A673 (cell line): ENCODE data around the gene IFRD2. TPM values are rescaled to one million over a fixed set of nuclear protein-coding genes. Genes with fewer than 3 reads are reported as not detected.

ENCODE experiments used
- BruUV-seq: library from RNA; stranded (reverse); fragments of 400-500 nt; replicated peaks from 2 replicates; lab custom pipeline; 2021; lab: Mats Ljungman, UMichigan
- CTCF ChIA-PET: fragments of 300-600 bp; sonication (Branson Sonifier 250); formaldehyde crosslinking; loops from one replicate; lab custom pipeline; 2022; ENCODE audit warnings: antibody characterized with exemption; lab: Charles Lee
- POLR2A ChIA-PET: fragments of 300-600 bp; sonication (Branson Sonifier 250); formaldehyde crosslinking; loops from one replicate; lab custom pipeline; 2022; ENCODE audit warnings: antibody characterized with exemption; ENCODE audit not compliant: low non-redundant PET; lab: Charles Lee
- DNase-seq: peaks from one replicate; pipeline ENCODE4 v3.0.0-alpha.2; 2015; ENCODE audit warnings: low spot score
- H3K27ac ChIP-seq: fragments of 200-600 bp; sonication (generic); 2 replicates; pipeline ENCODE4 v1.5.1; 2016; ENCODE audit warnings: mixed run types, low read depth, mild to moderate bottlenecking, mixed read lengths, antibody characterized with exemption, low read length; ENCODE audit not compliant: poor library complexity, severe bottlenecking
- H3K27me3 ChIP-seq: fragments of 200-600 bp; sonication (generic); replicated peaks from 2 replicates; pipeline ENCODE4 v1.6.1; 2017; ENCODE audit warnings: mixed run types, low read depth, mild to moderate bottlenecking, mixed read lengths, antibody characterized with exemption, low read length; ENCODE audit not compliant: insufficient read depth, poor library complexity
- H3K36me3 ChIP-seq: fragments of 200-600 bp; sonication (generic); 2 replicates; pipeline ENCODE4 v1.6.1; 2016; ENCODE audit warnings: mixed run types, mild to moderate bottlenecking, mixed read lengths, antibody characterized with exemption, low read length; ENCODE audit not compliant: insufficient read depth, poor library complexity, severe bottlenecking
- H3K4me1 ChIP-seq: fragments of 200-600 bp; sonication (generic); 2 replicates; pipeline ENCODE4 v1.6.1; 2017; ENCODE audit warnings: mixed run types, mild to moderate bottlenecking, mixed read lengths, antibody characterized with exemption, low read length; ENCODE audit not compliant: insufficient read depth, poor library complexity, severe bottlenecking
- H3K4me3 ChIP-seq: fragments of 200-600 bp; sonication (generic); 2 replicates; pipeline ENCODE4 v1.5.1; 2016; ENCODE audit warnings: low read depth, mixed run types, mild to moderate bottlenecking, mixed read lengths, low read length; ENCODE audit not compliant: poor library complexity, severe bottlenecking
- H3K9me3 ChIP-seq: fragments of 200-600 bp; sonication (generic); 2 replicates; pipeline ENCODE4 v1.6.1; 2016; ENCODE audit warnings: mixed run types, low read depth, mild to moderate bottlenecking, mixed read lengths, antibody characterized with exemption, low read length; ENCODE audit not compliant: poor library complexity, severe bottlenecking
- EZH2 ChIP-seq: fragments of 200-600 bp; sonication (generic); IDR thresholded peaks from 2 replicates; pipeline ENCODE4 v1.6.1; 2017; ENCODE audit warnings: borderline replicate concordance, low read depth, mild to moderate bottlenecking, mixed read lengths, antibody characterized with exemption, low read length; ENCODE audit not compliant: poor library complexity, severe bottlenecking
- intact Hi-C: fragments of 100-400 bp; cut with micrococcal nuclease; formaldehyde crosslinking; loops from one replicate; pipeline ENCODE4 v1.10.0; 2022; ENCODE audit not compliant: unreplicated experiment
- total RNA-seq: library from RNA; stranded (reverse); gene quantifications from 2 replicates; pipeline ENCODE4 v1.2.3, GENCODE V29; 2021
- TF ChIP-seq, protein P1 (sequence below): fragments of 300-800, 200-600 bp; sonication (generic); conservative IDR thresholded peaks from 2 replicates; pipeline ENCODE4 v1.5.1; 2017; ENCODE audit warnings: low read depth, mild to moderate bottlenecking, antibody characterized with exemption, low read length, moderate library complexity, mixed read lengths

The IFRD2 gene
- total RNA-seq, 1 experiment from 2014 or later = 77.4 TPM

DNA sequence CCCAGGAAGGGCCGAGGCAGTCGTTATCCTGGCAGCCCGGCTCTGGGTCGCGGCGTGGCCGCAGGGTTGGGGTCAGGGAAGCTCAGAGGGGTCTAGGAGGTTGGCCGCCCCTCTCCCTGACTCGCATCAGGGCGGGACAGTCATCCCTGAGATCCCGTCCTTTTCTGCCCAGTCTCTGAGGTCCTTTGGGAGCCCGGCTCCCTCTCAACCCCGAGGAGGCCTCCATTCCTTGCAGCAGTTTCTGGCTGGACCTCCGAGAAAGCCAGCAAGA lies 29.8 kb upstream of the IFRD2 start:
- Histone ChIP-seq H3K4me1 (peaks cover 3% of the 10 kb centered on the region), H3K9me3 (no peaks in the 10 kb centered on the region), H3K27ac (peak overlapping the region; percentile 99), H3K4me3 (peak overlapping the region; percentile 73), H3K36me3 (no peaks in the 10 kb centered on the region), H3K27me3 (no peaks in the 10 kb centered on the region)
- TF ChIP-seq, protein P1, sequence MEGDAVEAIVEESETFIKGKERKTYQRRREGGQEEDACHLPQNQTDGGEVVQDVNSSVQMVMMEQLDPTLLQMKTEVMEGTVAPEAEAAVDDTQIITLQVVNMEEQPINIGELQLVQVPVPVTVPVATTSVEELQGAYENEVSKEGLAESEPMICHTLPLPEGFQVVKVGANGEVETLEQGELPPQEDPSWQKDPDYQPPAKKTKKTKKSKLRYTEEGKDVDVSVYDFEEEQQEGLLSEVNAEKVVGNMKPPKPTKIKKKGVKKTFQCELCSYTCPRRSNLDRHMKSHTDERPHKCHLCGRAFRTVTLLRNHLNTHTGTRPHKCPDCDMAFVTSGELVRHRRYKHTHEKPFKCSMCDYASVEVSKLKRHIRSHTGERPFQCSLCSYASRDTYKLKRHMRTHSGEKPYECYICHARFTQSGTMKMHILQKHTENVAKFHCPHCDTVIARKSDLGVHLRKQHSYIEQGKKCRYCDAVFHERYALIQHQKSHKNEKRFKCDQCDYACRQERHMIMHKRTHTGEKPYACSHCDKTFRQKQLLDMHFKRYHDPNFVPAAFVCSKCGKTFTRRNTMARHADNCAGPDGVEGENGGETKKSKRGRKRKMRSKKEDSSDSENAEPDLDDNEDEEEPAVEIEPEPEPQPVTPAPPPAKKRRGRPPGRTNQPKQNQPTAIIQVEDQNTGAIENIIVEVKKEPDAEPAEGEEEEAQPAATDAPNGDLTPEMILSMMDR = no peak
- TF ChIP-seq EZH2 = no peak
- CTCF ChIA-PET = no interaction called here
- intact Hi-C loops = no loop called here
- DNase-seq = no peak
- POLR2A ChIA-PET = no interaction called here
- no TSS peak for BruUV-seq

DNA sequence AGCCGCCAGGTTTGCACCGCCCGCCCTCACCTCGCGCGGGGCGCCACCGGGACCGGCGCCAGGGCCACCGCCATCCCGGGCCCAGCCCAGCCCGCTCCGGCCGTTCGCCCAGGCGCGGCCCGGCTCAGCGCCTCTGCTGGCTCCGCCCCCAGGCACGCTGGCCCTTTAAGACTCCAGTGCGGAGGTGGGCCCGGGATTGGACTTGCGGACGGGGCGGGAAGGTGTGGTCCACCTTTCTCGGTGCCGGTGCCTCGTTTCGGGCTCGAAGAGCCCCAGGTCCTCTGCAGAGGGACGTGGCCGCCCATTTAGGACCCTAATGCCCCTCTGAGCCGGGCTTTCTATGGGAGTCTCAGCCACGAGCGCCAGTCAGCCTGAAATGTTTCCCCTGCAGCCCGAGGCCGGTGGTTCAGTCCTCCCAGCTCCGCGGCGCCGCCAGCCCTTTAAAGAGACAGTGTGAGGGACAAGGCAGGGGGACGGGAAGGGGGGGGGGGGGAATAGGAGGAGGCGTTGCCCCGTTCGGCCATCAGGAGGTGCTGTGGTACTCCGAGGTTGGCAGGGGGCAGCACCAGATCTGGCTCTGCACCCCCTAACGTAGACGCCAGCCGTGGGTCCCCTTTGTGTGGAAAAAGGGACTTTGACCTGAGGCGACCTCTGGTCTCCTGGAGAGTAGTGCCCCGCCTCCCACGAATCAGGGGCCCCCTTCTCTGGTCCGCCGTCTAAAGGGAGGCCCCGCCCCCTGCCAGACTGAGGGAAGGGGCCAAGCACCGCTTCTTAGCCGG lies 29.3 kb upstream of the IFRD2 start:
- Histone ChIP-seq H3K27ac (peak overlapping the region; percentile 99), H3K4me3 (peak overlapping the region; percentile 73), H3K27me3 (no peaks in the 10 kb centered on the region), H3K36me3 (no peaks in the 10 kb centered on the region), H3K4me1 (peaks cover 3% of the 10 kb centered on the region), H3K9me3 (no peaks in the 10 kb centered on the region)
- intact Hi-C loops = no loop called here
- peak; percentile 86 for DNase-seq
- ChIA-PET POLR2A (no interaction called here), CTCF (interaction anchor here (0.6 kb wide), 3 partner anchors 15 to 83 kb away, joined by 6 to 9 read pairs (median 6); no protein-coding TSS in a partner anchor)
- no TSS peak for BruUV-seq
- TF ChIP-seq EZH2 = no peak
- TF ChIP-seq, protein P1 = peak; percentile 47

DNA sequence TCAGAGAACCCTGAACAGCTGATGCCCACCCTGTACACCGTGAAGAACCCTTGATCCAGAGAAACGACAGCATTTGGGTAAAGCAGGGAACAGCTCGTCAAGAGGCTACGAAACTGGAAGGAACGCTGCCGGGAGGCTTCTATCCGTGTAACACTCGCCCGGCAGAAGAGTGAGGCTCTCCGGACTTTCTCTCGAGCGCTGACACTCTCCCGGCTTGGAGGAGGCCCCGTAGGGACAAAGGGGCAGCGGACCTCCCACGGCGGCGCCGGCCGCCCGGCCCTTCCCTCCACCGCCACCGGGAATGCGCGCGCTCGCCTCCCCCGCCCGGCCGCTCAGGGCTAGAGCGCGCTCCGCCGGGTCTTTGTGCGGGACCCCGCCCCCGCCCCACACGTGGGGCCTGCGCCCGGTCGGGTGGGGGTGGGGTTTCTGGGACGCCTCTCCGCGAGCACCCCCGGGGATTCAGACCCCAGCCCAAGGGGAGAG lies 28.7 kb upstream of the IFRD2 start:
- Histone ChIP-seq H3K4me3 (peak overlapping the region; percentile 73), H3K36me3 (no peaks in the 10 kb centered on the region), H3K27me3 (no peaks in the 10 kb centered on the region), H3K9me3 (no peaks in the 10 kb centered on the region), H3K4me1 (peaks cover 3% of the 10 kb centered on the region), H3K27ac (peak overlapping the region; percentile 99)
- ChIA-PET CTCF (interaction anchor here (0.6 kb wide), 3 partner anchors 15 to 83 kb away, joined by 6 to 9 read pairs (median 6); no protein-coding TSS in a partner anchor), POLR2A (no interaction called here)
- intact Hi-C loops = no loop called here
- peak; percentile 64 for DNase-seq
- BruUV-seq = no TSS peak
- TF ChIP-seq EZH2 = no peak
- TF ChIP-seq, protein P1 = no peak
